DMS114 treated with DMSO at 0.1 percent for 48 hours (cell line): Measurements from ENCODE around the gene SLC2A2.

Experiments
- DNase-seq: peaks from one replicate; lab custom pipeline; 2025; ENCODE audit not compliant: unreplicated experiment; lab: John Stamatoyannopoulos, UW

SLC2A2 gene

GRCh38 chr3:171026597-171027293 is at the start of gene SLC2A2:
Gene SLC2A2 (minus strand): TSS chr3:171026720. CDS start chr3:171026670, 50 bp downstream.
- no peak for DNase-seq

- no peak for DNase-seq
These were observed 45.9 kb upstream of the SLC2A2 start for GRCh38 chr3:171072432-171072831.

GRCh38 chr3:171068658-171069057 is 42.1 kb upstream of the SLC2A2 start:
- no peak for DNase-seq

- DNase-seq, result no peak
These were observed 39.7 kb upstream of the SLC2A2 start for GRCh38 chr3:171066206-171066605.

GRCh38 chr3:171065732-171066131 is 39.2 kb upstream of the SLC2A2 start:
- DNase-seq, result no peak

GRCh38 chr3:171064461-171064860 is 37.9 kb upstream of the SLC2A2 start:
- DNase-seq, result no peak

- no peak for DNase-seq
These were observed 35.2 kb upstream of the SLC2A2 start for GRCh38 chr3:171061749-171062148.

- no peak for DNase-seq
These were observed 33.5 kb upstream of the SLC2A2 start for GRCh38 chr3:171059978-171060377.

GRCh38 chr3:171058873-171059603 is 32.5 kb upstream of the SLC2A2 start:
- no peak for DNase-seq

GRCh38 chr3:171058058-171058457 is 31.5 kb upstream of the SLC2A2 start:
- DNase-seq, result no peak

GRCh38 chr3:171057072-171057471 is 30.6 kb upstream of the SLC2A2 start:
- no peak for DNase-seq

GRCh38 chr3:171056528-171056927 is 30.0 kb upstream of the SLC2A2 start:
- DNase-seq, result no peak

GRCh38 chr3:171055336-171056178 is 29.0 kb upstream of the SLC2A2 start:
- no peak for DNase-seq

GRCh38 chr3:171054921-171055320 is 28.4 kb upstream of the SLC2A2 start:
- DNase-seq, result no peak

GRCh38 chr3:171054231-171054630 is 27.7 kb upstream of the SLC2A2 start:
- DNase-seq, result no peak

GRCh38 chr3:171049861-171050444 is 23.4 kb upstream of the SLC2A2 start:
- DNase-seq, result no peak

- no peak for DNase-seq
These were observed 20.2 kb upstream of the SLC2A2 start for GRCh38 chr3:171046760-171047159.

GRCh38 chr3:171044835-171045793 is 18.6 kb upstream of the SLC2A2 start:
- no peak for DNase-seq

GRCh38 chr3:171044384-171044783 is 17.9 kb upstream of the SLC2A2 start:
- DNase-seq, result no peak

- DNase-seq, result no peak
These were observed 13.2 kb upstream of the SLC2A2 start for GRCh38 chr3:171039674-171040073.
